Medulla oblongata (tissue), 1 donor: ENCODE measurements around the gene KIF13A.
"Not testable (repeated sequence)": the region's sequence is repeated elsewhere in the genome, so short reads cannot be mapped to it uniquely, and the experiment has no call there.

Source experiments
- DNase-seq: peaks from one replicate; pipeline ENCODE4 v3.0.0-alpha.2; 2015; ENCODE audit errors: extremely low spot score

Gene KIF13A

GRCh38 chr6:17846762-17847161 lies 140.7 kb downstream of the KIF13A start:
- no peak for DNase-seq

DNA sequence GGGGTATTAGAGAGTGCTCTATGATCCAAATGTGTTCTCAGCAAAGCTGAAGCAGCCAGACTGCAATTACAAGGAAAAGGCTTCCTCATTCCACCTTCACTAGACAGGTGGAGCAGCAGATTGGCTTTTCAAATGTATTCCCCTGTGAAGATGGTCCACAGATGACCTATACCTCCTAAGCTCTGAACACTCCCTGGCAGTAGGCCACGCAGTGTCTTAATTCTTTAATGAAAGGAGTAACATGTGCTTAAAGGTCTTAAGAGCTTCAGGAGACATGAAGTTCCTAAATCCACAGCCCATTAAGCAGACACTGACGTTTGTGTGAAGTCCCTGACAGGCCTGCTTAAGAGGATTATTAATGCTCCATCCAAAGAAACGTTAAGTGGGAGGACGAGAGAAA lies 141.8 kb downstream of the KIF13A start:
- DNase-seq, result no peak

- not testable (repeated sequence) for DNase-seq
Measured at GRCh38 chr6:17844967-17845366, 142.5 kb downstream of the KIF13A start.

DNA sequence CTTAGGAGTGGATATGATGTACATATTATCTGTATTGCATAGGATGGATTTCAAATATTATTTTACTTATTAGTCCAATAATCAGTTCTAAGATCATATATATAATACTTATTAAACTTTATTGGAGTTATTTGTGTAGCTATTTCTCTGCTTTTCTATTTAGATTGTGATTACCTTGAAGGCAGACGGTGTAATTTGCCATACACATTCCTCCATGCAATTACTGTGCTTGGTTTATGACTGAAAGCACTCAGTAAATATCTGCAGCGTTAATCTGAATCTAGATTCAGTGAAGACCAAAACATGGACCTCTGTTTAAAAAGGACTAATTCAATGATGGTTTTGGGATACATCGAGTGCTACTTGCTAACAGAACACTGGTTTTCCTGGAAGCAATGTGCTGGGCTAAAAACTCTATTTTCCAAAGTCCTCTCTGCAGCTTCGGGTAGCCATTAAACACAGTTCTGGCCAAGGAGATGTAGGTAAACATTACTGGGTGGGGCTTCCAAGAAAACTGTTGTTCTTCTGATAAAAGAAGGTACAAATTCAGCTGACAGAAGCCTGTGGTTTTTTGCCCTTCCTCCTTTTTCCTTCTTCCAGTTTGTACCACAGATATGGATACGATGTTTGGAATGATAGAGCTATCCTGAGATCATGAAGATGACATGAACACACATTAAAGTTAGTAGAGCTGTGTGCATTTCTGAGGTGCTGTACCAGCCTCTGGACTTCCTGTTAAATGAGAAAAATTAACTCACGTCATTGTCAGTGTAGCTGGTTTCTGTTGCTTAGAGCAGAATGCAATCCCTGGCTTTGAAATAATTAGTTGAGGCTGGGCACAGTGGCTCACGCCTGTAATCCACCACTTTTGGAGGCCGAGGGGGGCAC lies 144.3 kb downstream of the KIF13A start:
- no peak for DNase-seq

- DNase-seq, result no peak
Measured at GRCh38 chr6:17842014-17842776, 145.2 kb downstream of the KIF13A start.

DNA sequence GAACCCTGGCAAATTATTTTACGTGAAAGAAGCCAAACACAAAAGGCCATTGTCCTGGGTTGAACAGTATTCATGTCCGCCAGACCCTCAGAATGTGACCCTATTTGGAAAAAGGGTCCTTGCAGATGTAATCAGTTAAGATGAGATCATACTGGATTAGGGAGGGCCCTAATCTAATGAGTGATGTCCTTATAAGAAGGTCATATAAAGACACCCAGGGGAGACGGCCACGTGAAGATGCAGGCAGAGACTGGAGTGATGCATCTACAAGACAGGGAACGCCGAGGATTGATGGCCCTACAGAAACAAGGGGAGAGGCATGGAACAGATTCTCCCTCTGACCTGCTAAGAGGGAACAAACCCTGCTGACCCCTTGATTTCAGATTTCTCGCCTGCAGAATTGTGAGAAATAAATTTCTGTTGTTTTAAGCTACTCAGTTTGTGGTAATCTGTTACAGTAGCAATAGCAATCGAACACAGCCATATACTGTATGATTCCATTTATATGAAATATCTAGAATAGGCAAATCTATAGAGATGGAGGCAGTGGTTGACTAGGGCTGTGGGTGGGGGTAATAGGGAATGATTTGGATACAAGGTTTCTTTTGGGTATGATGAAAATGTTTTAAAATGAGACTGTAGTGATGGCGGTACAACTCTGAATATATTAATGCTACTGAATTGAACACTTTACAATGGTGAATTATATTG lies 147.8 kb downstream of the KIF13A start:
- DNase-seq, result no peak

DNA sequence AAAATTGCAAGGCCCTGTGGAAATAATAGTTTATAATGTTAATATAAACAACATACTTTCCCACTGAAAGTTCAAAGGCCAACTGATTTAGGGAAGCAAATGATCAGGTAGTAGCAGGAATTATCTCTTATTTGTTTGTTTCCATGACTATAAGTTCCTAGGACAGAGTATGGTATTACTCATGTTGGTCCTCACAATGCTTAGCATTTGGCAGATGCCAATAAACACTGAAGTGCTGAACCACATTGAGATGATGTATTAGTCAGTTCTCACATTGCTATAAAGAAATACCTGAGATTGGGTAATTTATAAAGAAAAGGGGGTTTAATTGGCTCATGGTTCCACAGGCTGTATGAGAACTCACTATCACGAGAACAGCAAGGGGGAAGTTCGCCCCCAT lies 151.1 kb downstream of the KIF13A start:
- DNase-seq, result no peak

- DNase-seq, result no peak
Measured at GRCh38 chr6:17835784-17836183, 151.7 kb downstream of the KIF13A start.

DNA sequence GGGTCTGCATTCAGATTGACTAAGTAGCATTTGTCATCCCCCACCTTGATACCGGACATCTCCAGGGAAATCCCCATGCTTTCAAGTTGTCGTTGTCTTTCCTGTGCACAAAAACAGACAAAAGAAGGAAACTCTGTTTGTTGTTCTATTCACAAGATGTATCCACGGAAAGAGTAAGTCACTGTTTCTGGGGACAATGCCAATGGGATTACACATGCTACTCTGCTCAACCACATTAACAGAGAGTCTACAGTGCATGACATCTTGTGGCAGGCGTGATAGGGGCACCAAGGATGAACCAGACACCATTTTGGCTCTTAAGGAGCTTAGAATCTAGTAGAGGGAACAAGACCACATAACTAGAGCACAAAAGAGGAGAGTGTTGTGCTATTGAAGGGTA lies 156.3 kb downstream of the KIF13A start:
- peak; percentile 83 for DNase-seq

DNA sequence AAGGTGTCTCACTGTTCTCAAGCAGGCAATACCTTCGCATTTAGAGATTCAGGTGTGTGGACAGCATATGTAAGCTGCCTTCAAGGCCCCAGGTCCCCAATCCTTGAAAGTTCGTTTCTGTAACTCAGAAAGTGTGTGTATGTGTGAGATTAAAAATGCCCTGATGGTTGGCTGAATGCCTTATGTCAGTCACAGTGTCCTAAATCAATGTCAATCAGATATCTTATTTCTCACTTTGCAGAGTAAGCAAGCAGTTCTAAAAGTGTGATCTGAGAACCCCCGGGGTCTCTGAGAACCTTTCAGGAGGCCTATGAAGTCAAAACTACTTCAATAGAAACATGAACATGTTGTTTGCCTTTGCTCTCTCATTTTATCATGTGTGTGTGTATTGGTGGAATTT lies 157.5 kb downstream of the KIF13A start:
- DNase-seq, result no peak

- no peak for DNase-seq
Measured at GRCh38 chr6:17828149-17828548, 159.3 kb downstream of the KIF13A start.

- no peak for DNase-seq
Measured at GRCh38 chr6:17826301-17826700, 161.1 kb downstream of the KIF13A start.

- peak; percentile 51 for DNase-seq
Measured at GRCh38 chr6:17820055-17820454, 167.4 kb downstream of the KIF13A start.

GRCh38 chr6:17817763-17818162 lies 169.7 kb downstream of the KIF13A start:
- no peak for DNase-seq

- no peak for DNase-seq
Measured at GRCh38 chr6:17816921-17817611, 170.4 kb downstream of the KIF13A start.

DNA sequence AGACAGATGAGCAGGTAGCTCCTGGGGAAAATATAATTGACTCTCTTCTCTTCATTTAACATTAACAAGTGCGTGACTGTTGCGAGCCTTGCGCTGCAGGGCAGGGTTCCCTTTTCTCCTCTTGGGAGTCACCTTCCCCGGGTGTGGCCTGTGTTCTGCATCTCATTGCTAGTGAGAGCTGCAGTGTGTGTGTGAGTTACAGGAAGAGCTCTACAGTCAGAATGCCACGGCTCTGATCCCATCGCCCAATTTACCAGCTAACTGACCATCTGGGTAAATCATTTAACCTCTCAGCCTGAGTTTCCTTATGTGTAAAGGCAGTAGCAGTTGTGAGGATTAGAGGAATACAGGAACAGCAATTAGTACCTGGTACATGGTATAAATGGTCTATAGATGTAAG lies 173.9 kb downstream of the KIF13A start:
- no peak for DNase-seq

DNA sequence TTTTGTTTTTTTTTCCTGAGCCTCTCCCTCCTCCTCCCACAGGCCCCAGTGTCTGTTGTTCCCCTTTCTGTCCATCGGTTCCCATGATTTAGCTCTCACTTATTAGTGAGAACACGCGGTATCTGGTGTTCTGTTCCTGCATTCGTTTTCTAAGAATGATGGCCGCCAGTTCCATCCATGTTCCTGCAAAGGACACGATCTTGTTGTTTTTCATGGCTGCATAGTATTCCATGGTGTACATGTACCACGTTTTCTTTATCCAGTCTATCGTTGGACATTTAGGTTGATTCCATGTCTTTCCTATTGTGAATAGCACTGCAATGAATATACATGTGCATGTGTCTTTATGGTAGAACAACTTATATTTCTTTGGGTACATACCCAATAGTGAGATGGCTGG lies 175.1 kb downstream of the KIF13A start:
- DNase-seq, result no peak

GRCh38 chr6:17808609-17809008 lies 178.8 kb downstream of the KIF13A start:
- no peak for DNase-seq

- not testable (repeated sequence) for DNase-seq
Measured at GRCh38 chr6:17807431-17807830, 180.0 kb downstream of the KIF13A start.

DNA sequence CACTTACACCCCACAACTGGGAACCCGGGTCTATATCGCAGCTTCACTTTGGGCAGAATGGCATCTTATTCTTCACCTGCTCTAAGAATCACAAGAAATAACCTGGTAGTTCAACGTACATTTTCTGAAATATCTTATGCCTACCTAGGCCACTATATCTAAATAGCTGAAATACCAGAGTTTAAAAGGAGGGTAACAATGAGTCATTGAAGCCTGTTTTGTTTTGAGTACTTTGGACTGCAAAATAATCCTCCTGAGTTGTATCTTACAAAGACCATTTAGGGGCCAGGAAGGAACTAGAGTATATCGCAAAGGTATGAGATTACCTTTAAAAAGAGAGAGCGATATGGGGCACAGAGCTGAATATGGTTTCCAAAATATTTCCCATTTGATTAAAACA lies 184.0 kb downstream of the KIF13A start:
- DNase-seq, result no peak

DNA sequence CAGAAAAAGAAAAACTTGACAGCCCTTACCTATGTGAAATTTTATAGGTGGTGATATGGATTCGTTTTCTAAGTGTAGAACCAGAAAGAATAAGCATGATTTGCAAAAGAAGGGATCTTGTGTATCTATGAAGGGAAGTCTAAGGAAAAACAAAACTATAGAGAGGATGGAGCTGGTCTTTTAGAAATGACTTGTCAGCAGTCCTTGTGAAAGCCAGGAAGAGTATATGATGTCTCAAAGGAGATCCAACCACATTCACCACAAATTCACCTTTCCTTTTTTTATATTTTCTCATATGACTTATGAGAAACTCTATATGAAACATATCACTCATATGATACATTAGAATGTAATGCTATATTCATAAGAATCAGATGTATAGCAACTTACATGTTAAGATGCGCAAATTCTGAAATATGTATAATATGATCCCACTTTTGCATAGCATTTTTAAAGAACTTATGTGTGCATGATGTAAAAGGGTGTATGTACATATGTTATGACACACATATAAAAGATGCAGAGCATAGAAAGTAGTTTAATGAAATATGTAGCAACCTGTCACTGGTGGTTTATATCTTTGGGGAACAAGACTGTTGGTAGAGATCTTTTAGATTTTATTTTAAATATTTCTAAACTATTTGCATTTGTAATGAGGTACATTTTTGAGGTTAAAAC lies 188.8 kb downstream of the KIF13A start:
- DNase-seq, result no peak
